ENCODE measurements around the gene MRTFA. TPM values are rescaled to one million over a fixed set of nuclear protein-coding genes. Genes with fewer than 3 reads are reported as not detected.
"Not testable (repeated sequence)": the region's sequence is repeated elsewhere in the genome, so short reads cannot be mapped to it uniquely, and the experiment has no call there.

MRTFA gene
- total RNA-seq, 1 donor from 2014 or later: 115 TPM

DNA sequence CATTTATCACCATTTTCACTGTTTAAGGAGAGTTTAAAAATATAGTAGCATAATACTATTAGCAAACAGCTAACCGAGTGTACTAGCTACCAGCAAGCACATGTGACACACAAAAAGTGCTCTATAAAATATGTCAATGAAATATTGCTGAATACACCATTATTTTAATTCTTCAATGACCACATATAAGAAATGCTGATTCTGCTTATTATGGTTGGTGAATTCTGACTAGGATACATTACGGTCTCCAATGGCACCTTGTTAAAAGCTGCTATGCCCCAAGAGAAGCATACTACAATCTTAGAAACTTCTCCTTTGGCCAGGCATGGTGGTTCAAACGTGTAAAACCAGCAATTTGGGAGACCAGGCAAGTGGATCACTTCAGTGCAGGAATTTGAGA lies 129.8 kb downstream of the MRTFA start:
- ChIA-PET CTCF (interaction anchor here (1.0 to 1.5 kb wide), 2 partner anchors 19 to 140 kb away, joined by 3 to 6 read pairs; no protein-coding TSS in a partner anchor), POLR2A (interaction anchor here (0.6 kb wide), 1 partner anchor 588 kb away, joined by 8 read pairs; no protein-coding TSS in a partner anchor)
- no peak for ATAC-seq (ENCODE audit: low read depth)
- Mint-ChIP-seq H3K9me3 (no peaks in the 10 kb centered on the region), H3K4me3 (no peak overlapping the region), H3K4me1 (peaks cover 26% of the 10 kb centered on the region), H3K27ac (no peak overlapping the region), H3K36me3 (ENCODE audit: low read depth) (peaks cover 6% of the 10 kb centered on the region), H3K27me3 (no peaks in the 10 kb centered on the region)
- TF ChIP-seq, protein P1, sequence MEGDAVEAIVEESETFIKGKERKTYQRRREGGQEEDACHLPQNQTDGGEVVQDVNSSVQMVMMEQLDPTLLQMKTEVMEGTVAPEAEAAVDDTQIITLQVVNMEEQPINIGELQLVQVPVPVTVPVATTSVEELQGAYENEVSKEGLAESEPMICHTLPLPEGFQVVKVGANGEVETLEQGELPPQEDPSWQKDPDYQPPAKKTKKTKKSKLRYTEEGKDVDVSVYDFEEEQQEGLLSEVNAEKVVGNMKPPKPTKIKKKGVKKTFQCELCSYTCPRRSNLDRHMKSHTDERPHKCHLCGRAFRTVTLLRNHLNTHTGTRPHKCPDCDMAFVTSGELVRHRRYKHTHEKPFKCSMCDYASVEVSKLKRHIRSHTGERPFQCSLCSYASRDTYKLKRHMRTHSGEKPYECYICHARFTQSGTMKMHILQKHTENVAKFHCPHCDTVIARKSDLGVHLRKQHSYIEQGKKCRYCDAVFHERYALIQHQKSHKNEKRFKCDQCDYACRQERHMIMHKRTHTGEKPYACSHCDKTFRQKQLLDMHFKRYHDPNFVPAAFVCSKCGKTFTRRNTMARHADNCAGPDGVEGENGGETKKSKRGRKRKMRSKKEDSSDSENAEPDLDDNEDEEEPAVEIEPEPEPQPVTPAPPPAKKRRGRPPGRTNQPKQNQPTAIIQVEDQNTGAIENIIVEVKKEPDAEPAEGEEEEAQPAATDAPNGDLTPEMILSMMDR (IDR thresholded peaks at IDR 0.05): no peak
- DNase-seq: no peak
- intact Hi-C loops (cut with micrococcal nuclease): no loop called here

DNA sequence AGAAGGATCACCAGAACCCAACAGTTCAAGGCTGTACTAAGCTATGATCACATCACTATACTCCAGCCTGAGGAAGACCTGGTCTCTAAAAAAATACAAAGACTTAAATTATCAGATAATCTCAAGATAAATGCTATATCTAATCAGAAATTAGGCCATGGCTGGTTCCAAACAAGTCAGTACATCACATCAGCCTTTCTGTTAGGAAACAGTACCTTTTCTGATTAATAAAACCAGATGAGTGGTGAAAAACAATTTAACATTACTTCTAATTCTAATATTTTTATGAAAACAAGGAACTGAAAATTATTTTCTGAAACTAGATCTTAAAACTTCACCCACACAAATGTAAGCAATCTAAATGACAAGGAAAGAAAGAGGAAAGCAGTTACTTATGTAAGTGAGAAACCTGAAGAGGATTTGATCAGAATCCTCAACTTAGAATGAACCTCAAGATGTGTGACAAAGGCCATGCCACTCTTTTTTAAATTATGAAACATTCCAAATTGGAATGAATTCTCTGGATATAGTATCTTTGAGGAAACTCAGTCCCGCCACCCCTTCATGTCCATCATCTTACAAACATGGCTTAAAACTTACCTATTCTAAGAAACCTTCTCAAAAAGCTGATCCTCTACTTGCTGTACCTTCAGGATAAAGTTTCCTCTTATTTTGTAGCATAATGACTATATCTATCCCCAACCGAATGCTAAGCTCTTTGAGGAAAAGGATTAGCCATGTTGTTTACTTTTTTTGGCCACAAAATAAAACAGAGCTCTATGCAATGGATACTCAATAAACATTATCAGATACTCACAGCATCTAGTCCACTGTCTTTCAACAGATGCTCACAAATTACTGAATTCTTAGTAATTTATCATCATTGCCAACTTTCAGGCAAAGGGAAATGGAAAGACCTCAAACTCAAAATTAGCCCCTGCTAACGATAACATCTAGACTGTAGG lies 132.0 kb downstream of the MRTFA start:
- Mint-ChIP-seq H3K4me1 (peaks cover 23% of the 10 kb centered on the region), H3K36me3 (ENCODE audit: low read depth) (peaks cover 4% of the 10 kb centered on the region), H3K4me3 (no peak overlapping the region), H3K27me3 (no peaks in the 10 kb centered on the region), H3K27ac (peak overlapping the region; percentile 63), H3K9me3 (no peaks in the 10 kb centered on the region)
- POLR2A ChIA-PET: interaction anchor here (0.8 kb wide), 1 partner anchor 11 kb away, joined by 3 read pairs; no protein-coding TSS in a partner anchor
- intact Hi-C loops (cut with micrococcal nuclease): no loop called here
- ATAC-seq (ENCODE audit: low read depth): no peak
- DNase-seq: no peak
- CTCF ChIA-PET: interaction anchor here (0.9 to 1.5 kb wide), 2 partner anchors 62 to 68 kb away, joined by 3 read pairs; no protein-coding TSS in a partner anchor
- TF ChIP-seq, protein P1 (IDR thresholded peaks at IDR 0.05): no peak

DNA sequence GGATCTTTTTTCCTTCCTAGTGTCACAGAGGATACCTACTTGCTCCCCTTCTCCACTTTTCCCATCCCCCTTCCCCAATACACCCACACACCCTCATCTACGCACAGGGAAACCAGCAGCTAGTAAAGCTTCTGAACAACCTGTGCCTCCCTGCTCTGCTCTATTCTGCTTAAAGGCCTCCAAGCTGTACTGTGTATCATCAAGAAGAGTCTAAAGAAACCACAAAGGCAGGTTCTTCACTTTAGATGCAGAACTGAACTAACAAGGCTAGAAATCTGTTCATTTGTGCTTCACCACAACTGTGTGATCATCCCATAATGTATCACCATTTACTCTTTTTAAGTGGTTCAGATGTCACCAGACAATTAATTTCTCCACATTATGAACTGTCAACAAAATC lies 133.6 kb downstream of the MRTFA start:
- ATAC-seq (ENCODE audit: low read depth): no peak
- no peak overlapping the region for H3K27ac Mint-ChIP-seq
- H3K4me3 Mint-ChIP-seq: no peak overlapping the region

DNA sequence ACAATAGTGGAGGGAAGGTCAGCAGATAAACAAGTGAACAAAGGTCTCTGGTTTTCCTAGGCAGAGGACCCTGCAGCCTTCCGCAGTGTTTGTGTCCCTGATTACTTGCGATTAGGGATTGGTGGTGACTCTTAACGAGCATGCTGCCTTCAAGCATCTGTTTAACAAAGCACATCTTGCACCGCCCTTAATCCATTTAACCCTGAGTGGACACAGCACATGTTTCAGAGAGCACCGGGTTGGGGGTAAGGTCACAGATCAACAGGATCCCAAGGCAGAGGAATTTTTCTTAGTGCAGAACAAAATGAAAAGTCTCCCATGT lies 136.1 kb downstream of the MRTFA start:
- H3K27ac Mint-ChIP-seq; CTCF ChIA-PET; H3K4me3 Mint-ChIP-seq; ATAC-seq (ENCODE audit: low read depth); intact Hi-C loops (cut with micrococcal nuclease); H3K27me3 Mint-ChIP-seq; DNase-seq; H3K36me3 Mint-ChIP-seq (ENCODE audit: low read depth); H3K9me3 Mint-ChIP-seq: not testable (repeated sequence)
- H3K4me1 Mint-ChIP-seq: peaks cover 19% of the 10 kb centered on the region
- POLR2A ChIA-PET: interaction anchor here (0.7 kb wide), 1 partner anchor 11 kb away, joined by 6 read pairs; no protein-coding TSS in a partner anchor

More for the DNA sequence above, 133.6 kb downstream of the MRTFA start:
- Mint-ChIP-seq H3K36me3 (ENCODE audit: low read depth) (peaks cover 7% of the 10 kb centered on the region), H3K27me3 (no peaks in the 10 kb centered on the region), H3K4me1 (peaks cover 16% of the 10 kb centered on the region), H3K9me3 (no peaks in the 10 kb centered on the region)
- TF ChIP-seq, protein P1 (IDR thresholded peaks at IDR 0.05): no peak
- ChIA-PET CTCF (no interaction called here), POLR2A (no interaction called here)
- intact Hi-C loops (cut with micrococcal nuclease): no loop called here
- DNase-seq: no peak

DNA sequence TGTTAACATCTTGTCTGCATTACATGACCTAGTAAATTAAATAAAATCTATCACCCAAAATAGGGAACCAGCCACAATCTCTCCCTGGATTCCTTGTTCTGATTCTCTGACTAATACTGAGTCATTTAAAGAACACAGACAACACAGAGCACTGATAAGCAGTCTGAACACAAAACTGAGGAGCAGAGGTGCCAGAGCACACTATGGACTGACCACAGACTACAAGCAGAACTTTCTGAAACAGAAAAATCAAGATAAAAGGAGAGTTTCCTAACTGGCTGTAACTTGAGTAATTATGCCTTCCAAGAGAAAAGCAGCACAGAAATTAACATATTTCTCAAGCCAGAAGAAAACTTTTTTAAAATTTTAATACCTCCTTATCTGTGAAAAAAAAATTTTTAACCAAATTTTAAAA lies 137.3 kb downstream of the MRTFA start:
- Mint-ChIP-seq H3K9me3 (no peaks in the 10 kb centered on the region), H3K4me3 (no peak overlapping the region), H3K27me3 (no peaks in the 10 kb centered on the region), H3K27ac (peak overlapping the region; percentile 31), H3K36me3 (ENCODE audit: low read depth) (peaks cover 9% of the 10 kb centered on the region), H3K4me1 (peaks cover 9% of the 10 kb centered on the region)
- ChIA-PET CTCF (no interaction called here), POLR2A (no interaction called here)
- TF ChIP-seq, protein P1 (IDR thresholded peaks at IDR 0.05): no peak
- intact Hi-C loops (cut with micrococcal nuclease): no loop called here
- ATAC-seq (ENCODE audit: low read depth) (no peak), DNase-seq (no peak)

All from activated B cell treated with CpG ODN at 0.5 μM for 24 hours (primary cell).